B cell (primary cell): ENCODE results near the gene MBOAT7. TPM values are rescaled to one million over a fixed set of nuclear protein-coding genes. Genes with fewer than 3 reads are reported as not detected.
"Not testable (repeated sequence)": the region's sequence is repeated elsewhere in the genome, so short reads cannot be mapped to it uniquely, and the experiment has no call there.

ENCODE experiments used
- ATAC-seq: fragments of 200-7000 bp; cut with Tn5 transposase; one replicate; pipeline ENCODE4 v1.10.0; 2021; ENCODE audit warnings: low read depth, mild to moderate bottlenecking, moderate number of reproducible peaks, moderate library complexity
- CTCF ChIA-PET: fragments of 350-600 bp; sonication (Branson Sonifier 250); formaldehyde crosslinking; loops from one replicate; lab custom pipeline; 2021; ENCODE audit warnings: antibody characterized with exemption, inconsistent platforms; lab: Charles Lee
- POLR2A ChIA-PET: fragments of 350-600 bp; sonication (Branson Sonifier 250); formaldehyde crosslinking; loops from one replicate; lab custom pipeline; 2021; ENCODE audit warnings: antibody characterized with exemption; lab: Charles Lee
- DNase-seq: peaks from one replicate; pipeline ENCODE4 v3.0.0; 2013
- H2AFZ ChIP-seq: 2 replicates; pipeline ENCODE4 v1.6.1; 2012; ENCODE audit warnings: mild to moderate bottlenecking, low read depth, low read length; ENCODE audit not compliant: insufficient read depth, poor library complexity, severe bottlenecking
- H3K27ac ChIP-seq, 2 donors: 1 replicate in 1 of 2; 2 replicates in 1 of 2; pipeline ENCODE4 v1.5.1; 2012 to 2013; ENCODE audit warnings: low read length in 2 of 2, mild to moderate bottlenecking in 2 of 2, moderate library complexity in 1 of 2
- H3K27me3 ChIP-seq, 4 experiments: fragments of 200-600 bp in 1 of 4; sonication (generic) in 1 of 4; replicated peaks in 1 of 4; 1 replicate in 2 of 4; 2 replicates in 2 of 4; pipeline versions ENCODE4 v1.6.1 to v1.7.0; 2013 to 2016; ENCODE audit warnings: low read length in 3 of 4, mild to moderate bottlenecking in 2 of 4, mixed read lengths in 1 of 4, moderate library complexity in 1 of 4; ENCODE audit not compliant: insufficient read depth in 4 of 4, control insufficient read depth in 3 of 4; ENCODE audit errors: control extremely low read depth in 1 of 4
- H3K36me3 ChIP-seq, 2 experiments: replicated peaks in 1 of 2; 1 replicate in 1 of 2; 2 replicates in 1 of 2; pipeline versions ENCODE4 v1.6.1 to v1.7.1; 2013; ENCODE audit warnings: low read length in 1 of 2; ENCODE audit not compliant: insufficient read depth in 2 of 2, control insufficient read depth in 1 of 2; ENCODE audit errors: control extremely low read depth in 1 of 2, extremely low read depth in 1 of 2
- H3K4me1 ChIP-seq, 2 donors: fragments of 200-600 bp in 1 of 2; sonication (generic) in 1 of 2; 1 replicate in 1 of 2; 2 replicates in 1 of 2; pipeline versions ENCODE4 v1.5.1 to v1.6.1; 2013 to 2017; ENCODE audit warnings: low read length in 2 of 2; ENCODE audit not compliant: control insufficient read depth in 2 of 2, insufficient read depth in 2 of 2
- H3K4me2 ChIP-seq: replicated peaks from 2 replicates; pipeline ENCODE3; 2012; ENCODE audit warnings: mild to moderate bottlenecking, low read depth, low read length; ENCODE audit not compliant: poor library complexity, severe bottlenecking
- H3K4me3 ChIP-seq, 5 experiments: fragments of 200-600 bp in 1 of 5; sonication (generic) in 1 of 5; 1 replicate in 3 of 5; 2 replicates in 2 of 5; pipeline versions ENCODE4 v1.5.1 to v1.7.0; 2011 to 2016; ENCODE audit warnings: low read length in 4 of 5, mild to moderate bottlenecking in 4 of 5, low read depth in 2 of 5, control low read depth in 1 of 5, moderate library complexity in 1 of 5; ENCODE audit not compliant: insufficient read depth in 1 of 5; ENCODE audit errors: control extremely low read depth in 1 of 5, extremely low read depth in 1 of 5
- H3K79me2 ChIP-seq: fragments of 200-600 bp; sonication (generic); one replicate; pipeline ENCODE4 v1.6.0; 2016; ENCODE audit warnings: low read length; ENCODE audit not compliant: control insufficient read depth, insufficient read depth
- H3K9ac ChIP-seq: fragments of 200-600 bp; sonication (generic); 2 replicates; pipeline ENCODE4 v1.6.1; 2017; ENCODE audit warnings: mild to moderate bottlenecking, low read length, moderate library complexity
- H3K9me3 ChIP-seq, 3 donors: one replicate each; pipeline versions ENCODE4 v1.6.1 to v1.7.1; 2013; ENCODE audit warnings: low read length in 2 of 3; ENCODE audit not compliant: control insufficient read depth in 2 of 3, insufficient read depth in 1 of 3; ENCODE audit errors: control extremely low read depth in 1 of 3
- H4K20me1 ChIP-seq: 2 replicates; pipeline ENCODE4 v1.6.0; 2012; ENCODE audit warnings: mild to moderate bottlenecking, low read length; ENCODE audit not compliant: insufficient read depth, control insufficient read depth, poor library complexity, severe bottlenecking
- H3K27ac Mint-ChIP-seq: one replicate; pipeline ENCODE4 v1.8.0; 2021; ENCODE audit warnings: mixed read lengths
- H3K27me3 Mint-ChIP-seq: one replicate; pipeline ENCODE4 v1.8.0; 2021; ENCODE audit warnings: mixed read lengths
- H3K4me1 Mint-ChIP-seq: one replicate; pipeline ENCODE4 v1.8.0; 2021; ENCODE audit warnings: mixed read lengths
- H3K4me3 Mint-ChIP-seq: one replicate; pipeline ENCODE4 v1.8.0; 2021; ENCODE audit warnings: mixed read lengths
- H3K9me3 Mint-ChIP-seq: one replicate; pipeline ENCODE4 v1.8.0; 2022; ENCODE audit warnings: mixed read lengths; ENCODE audit not compliant: insufficient read depth
- WGBS: methylation state at CpG from one replicate; pipeline ENCODE4 v1.1.5; 2013; ENCODE audit warnings: missing lambda C conversion rate; ENCODE audit not compliant: insufficient coverage; 5-methylcytosine and 5-hydroxymethylcytosine counted together
- intact Hi-C: fragments of 100-400 bp; cut with micrococcal nuclease; formaldehyde crosslinking; loops from one replicate; pipeline ENCODE4 v1.10.0; 2022
- polyA plus RNA-seq: library from polyadenylated mRNA; depleted of rRNA; stranded (reverse); fragments of >200 nt; gene quantifications from 2 replicates; pipeline ENCODE4 v1.2.3, GENCODE V29; 2012
- total RNA-seq, 2 donors: library from RNA; stranded (reverse); fragments of 120-200 nt in 1 of 2; gene quantifications; 1 replicate in 1 of 2; 2 replicates in 1 of 2; pipeline versions ENCODE4 v1.2.3 to v1.2.4, GENCODE V29; 2013 to 2022

The MBOAT7 gene
- total and polyA plus RNA-seq, 2 donors (not counting 1 experiment from before 2014, with no cell fraction given) = 22.3 to 34.8 TPM

GRCh38 chr19:54223277-54223936 lies 34.0 kb upstream of the MBOAT7 start:
- H3K27ac Mint-ChIP-seq, intact Hi-C loops, H3K27me3 Mint-ChIP-seq, DNase-seq, H3K9me3 Mint-ChIP-seq, H3K36me3 ChIP-seq, H3K79me2 ChIP-seq, POLR2A ChIA-PET, H3K4me3 Mint-ChIP-seq, H3K27ac ChIP-seq, ATAC-seq, H3K4me3 ChIP-seq, H3K9me3 ChIP-seq, H3K27me3 ChIP-seq, H3K4me2 ChIP-seq, H4K20me1 ChIP-seq, H3K9ac ChIP-seq, H3K4me1 Mint-ChIP-seq, H2AFZ ChIP-seq: not testable (repeated sequence)
- CTCF ChIA-PET = interaction anchor here (0.7 to 1.1 kb wide), 2 partner anchors 14 to 53 kb away, joined by 3 read pairs; no protein-coding TSS in a partner anchor
- WGBS = 63% methylated on average over 7 of the region's 14 CpGs
- H3K4me1 ChIP-seq = peaks cover 0 to 11% of the 10 kb centered on the region in 2 donors

DNA sequence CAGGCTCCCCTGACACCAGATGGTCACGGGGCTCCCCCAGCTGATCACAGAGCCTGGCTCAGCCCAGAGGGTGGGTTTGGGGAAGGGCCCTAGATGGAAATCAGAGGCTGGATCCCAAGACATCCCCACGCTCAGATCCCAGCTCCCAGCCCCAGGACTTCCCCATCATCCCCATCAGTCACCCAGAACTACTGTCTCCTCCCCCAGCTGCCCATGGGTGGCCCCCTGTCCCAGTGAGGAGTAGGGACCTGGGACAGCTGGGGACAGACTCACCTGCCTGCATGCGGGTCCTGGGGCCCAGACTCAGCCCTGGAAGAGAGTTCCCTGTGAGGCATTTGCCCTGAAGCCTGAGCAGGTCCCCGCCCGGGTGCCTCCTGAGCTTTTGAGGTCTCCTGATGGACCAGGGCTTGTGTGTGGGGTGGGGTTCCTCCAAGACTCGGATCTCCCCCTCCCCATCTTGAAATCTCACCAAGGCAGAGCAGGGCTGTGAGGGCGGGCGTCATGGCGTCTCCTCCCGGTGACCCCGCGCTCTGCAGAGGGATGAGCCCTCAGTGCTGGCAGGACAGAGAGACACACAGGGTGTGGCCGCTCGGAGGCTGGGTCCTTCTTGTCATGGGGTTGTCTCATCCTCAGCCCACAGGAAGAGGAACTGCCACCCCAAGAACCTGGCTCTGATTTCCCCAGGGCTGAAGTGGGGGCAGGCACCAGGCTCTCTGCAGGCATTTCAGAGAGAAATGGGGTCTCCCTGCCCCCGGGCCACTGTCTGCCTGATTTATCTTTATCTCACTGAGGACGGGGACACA lies 33.3 kb upstream of the MBOAT7 start, which contains the start of gene LILRB3:
LILRB3 (minus strand) TSS at position 534 of the 803 bp plus-strand sequence; CDS start at position 503, 31 bp downstream.
- POLR2A ChIA-PET, H3K79me2 ChIP-seq, H3K9me3 Mint-ChIP-seq, intact Hi-C loops, H3K4me3 ChIP-seq, H3K27me3 ChIP-seq, H3K4me1 Mint-ChIP-seq, H3K27me3 Mint-ChIP-seq, H3K36me3 ChIP-seq, H4K20me1 ChIP-seq, H3K9me3 ChIP-seq, H3K9ac ChIP-seq, H3K27ac ChIP-seq, ATAC-seq, H2AFZ ChIP-seq, H3K27ac Mint-ChIP-seq, H3K4me3 Mint-ChIP-seq, DNase-seq, H3K4me2 ChIP-seq: not testable (repeated sequence)
- CTCF ChIA-PET = interaction anchor here (0.7 to 1.1 kb wide), 2 partner anchors 15 to 53 kb away, joined by 3 read pairs; no protein-coding TSS in a partner anchor
- H3K4me1 ChIP-seq = peaks cover 0 to 11% of the 10 kb centered on the region in 2 donors
- 57% methylated on average over 3 of the region's 16 CpGs for WGBS

GRCh38 chr19:54221947-54222346 lies 32.6 kb upstream of the MBOAT7 start:
- H3K4me1 Mint-ChIP-seq, H3K9me3 ChIP-seq, H3K79me2 ChIP-seq, H3K27me3 ChIP-seq, DNase-seq, POLR2A ChIA-PET, H3K36me3 ChIP-seq, H3K9me3 Mint-ChIP-seq, H3K4me3 ChIP-seq, H2AFZ ChIP-seq, H3K9ac ChIP-seq, H4K20me1 ChIP-seq, H3K4me2 ChIP-seq, ATAC-seq, H3K27ac ChIP-seq, intact Hi-C loops, H3K4me3 Mint-ChIP-seq, H3K27me3 Mint-ChIP-seq, H3K27ac Mint-ChIP-seq: not testable (repeated sequence)
- no CpG with 5 or more reads among the region's 7 CpGs for WGBS
- CTCF ChIA-PET = interaction anchor here (1.1 kb wide), 1 partner anchor 52 kb away, joined by 3 read pairs; no protein-coding TSS in a partner anchor
- peaks cover 0 to 11% of the 10 kb centered on the region in 2 donors for H3K4me1 ChIP-seq
